CD4-positive, alpha-beta T cell treated with Interleukin-6 at 100 ng/mL for 8 hours (primary cell): ENCODE results near the gene ERFE.

Experiments used
- DNase-seq: peaks from one replicate; pipeline ENCODE4 v3.0.0-alpha.2; 2020; ENCODE audit warnings: mixed read lengths, low spot score

Gene ERFE

GRCh38 chr2:238216651-238217184 lies 57.9 kb downstream of the ERFE start:
- no peak for DNase-seq
